Measurements from ENCODE around the gene RAET1L. TPM values are rescaled to one million over a fixed set of nuclear protein-coding genes. Genes with fewer than 3 reads are reported as not detected.

Gene RAET1L
- total and polyA plus RNA-seq, 2 experiments from 2014 or later = not detected

GRCh38 chr6:150008588-150008987 lies 16.7 kb downstream of the RAET1L start (continued):
- no peak for TF ChIP-seq ZNF462 (CRISPR knock-in tag; IDR thresholded peaks at IDR 0.05)
- TF ChIP-seq NANOG (IDR thresholded peaks at IDR 0.05; ENCODE audit: borderline replicate concordance) = no peak
- TF ChIP-seq, protein P1, sequence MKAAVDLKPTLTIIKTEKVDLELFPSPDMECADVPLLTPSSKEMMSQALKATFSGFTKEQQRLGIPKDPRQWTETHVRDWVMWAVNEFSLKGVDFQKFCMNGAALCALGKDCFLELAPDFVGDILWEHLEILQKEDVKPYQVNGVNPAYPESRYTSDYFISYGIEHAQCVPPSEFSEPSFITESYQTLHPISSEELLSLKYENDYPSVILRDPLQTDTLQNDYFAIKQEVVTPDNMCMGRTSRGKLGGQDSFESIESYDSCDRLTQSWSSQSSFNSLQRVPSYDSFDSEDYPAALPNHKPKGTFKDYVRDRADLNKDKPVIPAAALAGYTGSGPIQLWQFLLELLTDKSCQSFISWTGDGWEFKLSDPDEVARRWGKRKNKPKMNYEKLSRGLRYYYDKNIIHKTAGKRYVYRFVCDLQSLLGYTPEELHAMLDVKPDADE (IDR thresholded peaks at IDR 0.05) = no peak

- Mint-ChIP-seq H3K4me3 (no peak overlapping the region), H3K27ac (no peak overlapping the region), H3K9me3 (no peaks in the 10 kb centered on the region; the same call in 2 of the 3 replicates), H3K4me1 (peaks cover 7% of the 10 kb centered on the region), H3K27me3 (ENCODE audit: insufficient read depth, low read depth, poor library complexity) (peaks cover 72% of the 10 kb centered on the region), H3K36me3 (ENCODE audit: low read depth) (peaks cover 3% of the 10 kb centered on the region; the same call in 1 of the 3 replicates)
- no peak overlapping the region for H2AFZ ChIP-seq
- DNase-seq (ENCODE audit: low spot score) (peak; percentile 68), ATAC-seq (peak; percentile 15; the same call in 2 of the 3 replicates)
- TF ChIP-seq STAT1 (IDR thresholded peaks at IDR 0.05; ENCODE audit: unreplicated experiment) (no peak), ZNF114 (CRISPR knock-in tag; IDR thresholded peaks at IDR 0.05) (no peak), JUNB (IDR thresholded peaks at IDR 0.05; ENCODE audit: unreplicated experiment) (no peak), EZH2 (IDR thresholded peaks at IDR 0.05; ENCODE audit: low read depth, unreplicated experiment) (peak; percentile 14)
- TF ChIP-seq, protein P1 (IDR thresholded peaks at IDR 0.05) = no peak
- TF ChIP-seq, protein P2, sequence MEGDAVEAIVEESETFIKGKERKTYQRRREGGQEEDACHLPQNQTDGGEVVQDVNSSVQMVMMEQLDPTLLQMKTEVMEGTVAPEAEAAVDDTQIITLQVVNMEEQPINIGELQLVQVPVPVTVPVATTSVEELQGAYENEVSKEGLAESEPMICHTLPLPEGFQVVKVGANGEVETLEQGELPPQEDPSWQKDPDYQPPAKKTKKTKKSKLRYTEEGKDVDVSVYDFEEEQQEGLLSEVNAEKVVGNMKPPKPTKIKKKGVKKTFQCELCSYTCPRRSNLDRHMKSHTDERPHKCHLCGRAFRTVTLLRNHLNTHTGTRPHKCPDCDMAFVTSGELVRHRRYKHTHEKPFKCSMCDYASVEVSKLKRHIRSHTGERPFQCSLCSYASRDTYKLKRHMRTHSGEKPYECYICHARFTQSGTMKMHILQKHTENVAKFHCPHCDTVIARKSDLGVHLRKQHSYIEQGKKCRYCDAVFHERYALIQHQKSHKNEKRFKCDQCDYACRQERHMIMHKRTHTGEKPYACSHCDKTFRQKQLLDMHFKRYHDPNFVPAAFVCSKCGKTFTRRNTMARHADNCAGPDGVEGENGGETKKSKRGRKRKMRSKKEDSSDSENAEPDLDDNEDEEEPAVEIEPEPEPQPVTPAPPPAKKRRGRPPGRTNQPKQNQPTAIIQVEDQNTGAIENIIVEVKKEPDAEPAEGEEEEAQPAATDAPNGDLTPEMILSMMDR (conservative IDR thresholded peaks at IDR 0.05; ENCODE audit: low read depth in 2 of 2) = peak; percentile 65 to 71
- no peaks in the 10 kb centered on the region; the same call in 1 of the 2 replicates for H4K20me1 ChIP-seq (replicated peaks; ENCODE audit: insufficient read depth)
- H3K36me3 ChIP-seq (ENCODE audit: insufficient read depth) = no peaks in the 10 kb centered on the region
- no peaks in the 10 kb centered on the region for H3K9me2 ChIP-seq (ENCODE audit: insufficient read depth)
- H3K79me2 ChIP-seq (replicated peaks; ENCODE audit: insufficient read depth) = no peaks in the 10 kb centered on the region
- no peaks in the 10 kb centered on the region for H3F3A ChIP-seq (replicated peaks; ENCODE audit: low read depth)
- peaks cover 89% of the 10 kb centered on the region for H3K27me3 ChIP-seq (ENCODE audit: insufficient read depth)
- no peak overlapping the region for H3K4me3 ChIP-seq
- no peak overlapping the region for H3K4me2 ChIP-seq
- no peak overlapping the region for H3K27ac ChIP-seq (ENCODE audit: low read depth)
- H3K4me1 ChIP-seq (ENCODE audit: insufficient read depth) = no peaks in the 10 kb centered on the region
Measured at GRCh38 chr6:150006961-150007464, 18.3 kb downstream of the RAET1L start.

All from GM23338 (cell line).